ENCODE data around the gene RGS3.

DNA sequence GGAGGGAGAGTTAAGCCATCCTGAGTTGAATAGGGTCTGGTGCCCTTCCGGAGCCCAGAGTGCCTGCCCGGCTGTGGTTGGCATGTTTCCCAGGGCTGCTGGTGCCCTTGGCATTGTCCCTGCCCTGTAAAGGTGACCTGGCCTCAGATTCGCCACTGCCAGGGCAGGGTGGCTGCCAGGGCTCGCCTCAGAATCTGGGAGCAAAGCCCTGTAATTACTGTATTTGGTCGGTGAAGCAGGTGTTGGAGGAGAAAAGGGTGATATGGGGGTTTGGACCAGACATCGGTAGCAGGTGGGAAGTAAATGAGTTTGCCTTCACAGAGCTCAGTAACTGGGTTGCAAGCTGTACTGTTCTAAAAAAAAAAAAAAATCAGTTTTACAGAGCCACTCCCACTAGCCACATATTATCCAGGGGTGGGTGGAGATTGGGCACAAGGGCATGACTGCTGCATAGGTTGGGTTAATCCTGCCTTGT, 47.6 kb downstream of the RGS3 start:
- TF ChIP-seq POLR2A (IDR thresholded peaks at IDR 0.05), result no peak
- TF ChIP-seq, protein P1, sequence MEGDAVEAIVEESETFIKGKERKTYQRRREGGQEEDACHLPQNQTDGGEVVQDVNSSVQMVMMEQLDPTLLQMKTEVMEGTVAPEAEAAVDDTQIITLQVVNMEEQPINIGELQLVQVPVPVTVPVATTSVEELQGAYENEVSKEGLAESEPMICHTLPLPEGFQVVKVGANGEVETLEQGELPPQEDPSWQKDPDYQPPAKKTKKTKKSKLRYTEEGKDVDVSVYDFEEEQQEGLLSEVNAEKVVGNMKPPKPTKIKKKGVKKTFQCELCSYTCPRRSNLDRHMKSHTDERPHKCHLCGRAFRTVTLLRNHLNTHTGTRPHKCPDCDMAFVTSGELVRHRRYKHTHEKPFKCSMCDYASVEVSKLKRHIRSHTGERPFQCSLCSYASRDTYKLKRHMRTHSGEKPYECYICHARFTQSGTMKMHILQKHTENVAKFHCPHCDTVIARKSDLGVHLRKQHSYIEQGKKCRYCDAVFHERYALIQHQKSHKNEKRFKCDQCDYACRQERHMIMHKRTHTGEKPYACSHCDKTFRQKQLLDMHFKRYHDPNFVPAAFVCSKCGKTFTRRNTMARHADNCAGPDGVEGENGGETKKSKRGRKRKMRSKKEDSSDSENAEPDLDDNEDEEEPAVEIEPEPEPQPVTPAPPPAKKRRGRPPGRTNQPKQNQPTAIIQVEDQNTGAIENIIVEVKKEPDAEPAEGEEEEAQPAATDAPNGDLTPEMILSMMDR (IDR thresholded peaks at IDR 0.05), result no peak
